Medulla oblongata (tissue), 1 donor: ENCODE data around the gene TMEM178B.
A peak's percentile ranks its signal among the peaks of the same experiment; 100 is the strongest.
"Not testable (repeated sequence)": the region's sequence is repeated elsewhere in the genome, so short reads cannot be mapped to it uniquely, and the experiment has no call there.

Experiments used
- DNase-seq: peaks from one replicate; pipeline ENCODE4 v3.0.0-alpha.2; 2015; ENCODE audit errors: extremely low spot score

Gene TMEM178B

DNA sequence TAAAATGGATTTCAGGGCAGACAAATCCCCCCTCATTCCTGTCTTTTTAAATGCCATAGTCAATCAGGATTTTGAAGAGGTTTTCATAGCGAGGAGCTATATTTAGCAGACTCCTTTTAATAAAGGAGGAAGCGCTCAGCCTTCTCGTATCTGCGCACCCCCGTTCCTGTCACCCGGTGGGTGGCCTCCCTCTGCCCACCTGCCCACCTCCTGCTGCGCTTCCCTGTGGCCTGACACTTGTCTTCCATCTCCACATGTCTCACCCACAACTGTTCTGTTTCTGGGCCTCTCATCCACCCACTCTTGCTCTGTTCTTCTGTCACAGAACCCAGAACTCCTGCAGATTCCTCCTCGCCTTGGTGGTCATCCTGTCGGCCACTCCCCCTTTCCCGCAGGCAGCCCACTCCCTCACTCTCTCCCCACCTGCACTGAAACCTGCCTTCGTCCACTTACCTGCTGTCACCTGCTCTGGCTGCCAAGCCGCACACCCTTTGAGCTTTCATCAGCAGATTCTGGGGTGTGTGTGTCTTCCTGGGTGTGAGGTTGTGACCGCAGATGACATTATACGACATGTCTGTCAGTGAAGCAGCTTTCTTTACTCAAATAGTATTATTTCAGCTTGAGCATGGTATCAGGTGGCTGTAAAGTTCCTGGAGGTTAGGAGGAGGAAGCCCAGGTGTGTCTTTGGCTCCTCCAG, 313.8 kb downstream of the TMEM178B start:
- no peak for DNase-seq

DNA sequence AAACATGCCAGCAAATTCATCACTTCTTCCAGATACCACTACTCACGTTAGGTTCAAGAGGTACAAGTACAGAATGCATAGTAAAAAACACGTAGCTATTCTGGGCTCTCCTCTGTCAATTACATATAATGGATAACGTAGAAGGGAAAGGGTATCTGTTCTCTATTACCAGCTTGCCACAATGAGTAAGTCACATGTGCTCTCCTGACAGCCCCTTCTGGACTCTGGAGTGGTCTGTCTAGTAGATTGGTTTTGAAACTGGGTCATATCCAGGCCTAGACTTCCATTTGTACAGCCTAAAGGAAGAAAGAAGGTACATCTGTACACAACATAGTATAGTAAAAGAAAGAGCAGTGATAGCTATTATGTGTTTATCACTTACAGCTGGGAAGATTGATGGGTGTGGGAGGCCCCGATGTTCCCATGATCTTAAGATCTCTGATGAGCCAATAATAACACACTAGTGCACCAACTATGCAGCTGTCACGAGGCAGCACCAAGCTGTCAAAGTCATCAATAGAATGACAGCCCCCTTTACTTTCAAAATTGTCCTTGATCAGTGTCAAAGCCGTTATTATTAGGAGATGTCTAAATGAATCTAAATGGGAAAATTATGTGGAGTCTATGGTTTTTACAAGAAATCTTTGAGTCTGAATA, 315.4 kb downstream of the TMEM178B start:
- DNase-seq: no peak

DNA sequence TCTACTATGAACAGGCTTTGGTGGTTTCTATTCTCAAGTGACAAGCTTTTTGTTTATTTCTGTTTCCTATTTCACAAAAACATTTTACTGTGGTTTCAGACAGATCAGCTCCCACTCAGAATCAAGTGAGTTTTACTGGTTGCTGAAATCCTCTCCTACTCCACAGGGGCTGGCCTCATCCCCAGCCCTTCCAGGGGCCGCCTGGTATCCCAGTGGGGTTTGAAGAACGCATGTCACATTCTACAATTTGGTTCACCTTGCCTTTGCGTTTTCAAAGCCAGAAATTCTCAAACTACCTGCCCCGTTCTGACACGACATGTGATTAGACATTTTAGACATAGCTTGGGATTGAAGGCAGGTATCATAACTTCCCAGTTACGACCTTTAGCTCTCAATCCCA, 316.5 kb downstream of the TMEM178B start:
- DNase-seq: no peak

- no peak for DNase-seq
Measured at GRCh38 chr7:141393056-141393455, 319.2 kb downstream of the TMEM178B start.

DNA sequence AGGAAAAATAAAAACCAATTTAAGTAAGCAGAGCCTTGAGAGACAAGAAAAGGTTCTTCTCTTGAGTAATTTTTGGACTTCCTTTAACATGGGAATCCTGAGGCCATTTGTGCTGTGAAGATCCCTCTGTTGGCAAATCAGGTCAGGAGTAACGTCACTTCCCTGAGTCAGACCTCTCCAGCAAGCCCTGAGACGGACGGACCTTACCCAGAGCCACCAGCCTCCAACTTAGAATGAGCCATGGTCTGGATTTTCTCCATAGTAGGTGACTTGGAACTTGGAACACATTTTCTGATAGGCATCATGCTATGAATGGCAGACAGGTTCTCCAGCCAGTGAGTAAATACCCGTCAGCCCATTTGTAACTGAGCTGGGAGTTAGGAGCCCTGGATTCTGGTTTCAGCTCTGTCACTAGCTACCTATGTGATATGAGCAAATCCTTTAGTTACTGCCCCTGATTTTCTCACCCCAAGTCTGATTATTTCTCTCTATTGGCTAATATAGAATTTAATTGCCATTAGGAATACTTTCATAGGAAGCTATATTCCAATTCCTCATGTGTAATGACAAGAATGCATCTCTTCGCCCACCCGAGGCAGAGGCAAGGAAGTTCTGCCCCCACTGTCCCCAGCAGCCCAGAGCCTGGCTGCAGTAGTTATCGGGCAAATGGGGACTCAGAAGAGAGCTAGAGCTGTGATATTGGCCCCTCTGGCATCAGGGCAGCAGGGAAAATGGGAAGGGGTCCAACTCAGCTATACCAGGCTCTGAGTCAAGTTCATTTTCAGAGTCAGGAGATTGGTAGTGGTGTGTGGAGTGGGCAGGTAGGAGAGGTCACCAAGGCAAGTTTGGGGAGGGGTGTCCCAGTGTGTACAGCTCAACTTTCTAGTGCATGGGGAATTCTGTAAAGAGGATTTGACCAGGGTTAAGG, 323.6 kb downstream of the TMEM178B start:
- no peak for DNase-seq

DNA sequence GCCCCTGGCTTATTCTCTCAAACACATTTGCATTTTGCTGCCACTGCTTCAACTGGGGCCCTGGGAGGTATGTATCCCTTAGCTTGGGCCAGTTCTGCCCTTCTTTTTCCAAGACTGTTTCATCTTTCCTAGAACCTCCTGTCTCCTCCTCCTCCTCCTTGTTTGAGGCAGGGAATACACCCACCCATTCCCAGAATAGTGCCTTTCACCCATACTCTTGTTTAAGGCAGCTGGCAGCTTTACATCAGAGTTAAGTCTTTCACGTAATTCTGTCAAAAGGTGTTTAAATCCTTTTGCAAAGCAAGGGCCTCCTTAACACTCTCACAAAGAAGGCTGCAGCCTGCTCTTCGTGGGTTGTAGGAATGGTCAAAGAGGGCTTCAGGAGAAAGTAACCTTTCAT, 326.5 kb downstream of the TMEM178B start:
- no peak for DNase-seq

GRCh38 chr7:141402277-141402996, 328.6 kb downstream of the TMEM178B start:
- no peak for DNase-seq

DNA sequence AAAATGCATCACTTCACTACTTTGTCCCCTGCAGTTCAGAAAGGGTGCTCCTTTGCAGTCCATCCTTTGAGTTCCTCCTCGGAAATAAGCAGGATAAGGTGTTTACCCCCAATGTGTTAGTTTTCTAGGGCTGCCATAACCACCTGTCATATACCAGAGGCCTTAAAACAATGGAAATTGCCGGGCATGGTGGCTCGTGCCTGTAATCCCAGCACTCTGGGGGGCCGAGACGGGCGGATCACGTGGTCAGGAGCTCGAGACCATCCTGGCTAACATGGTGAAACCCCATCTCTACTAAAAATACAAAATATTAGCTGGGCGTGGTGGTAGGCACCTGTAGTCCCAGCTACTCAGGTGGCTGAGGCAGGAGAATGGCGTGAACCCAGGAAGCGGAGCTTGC, 330.0 kb downstream of the TMEM178B start:
- not testable (repeated sequence) for DNase-seq

GRCh38 chr7:141406347-141406746, 332.5 kb downstream of the TMEM178B start:
- no peak for DNase-seq

DNA sequence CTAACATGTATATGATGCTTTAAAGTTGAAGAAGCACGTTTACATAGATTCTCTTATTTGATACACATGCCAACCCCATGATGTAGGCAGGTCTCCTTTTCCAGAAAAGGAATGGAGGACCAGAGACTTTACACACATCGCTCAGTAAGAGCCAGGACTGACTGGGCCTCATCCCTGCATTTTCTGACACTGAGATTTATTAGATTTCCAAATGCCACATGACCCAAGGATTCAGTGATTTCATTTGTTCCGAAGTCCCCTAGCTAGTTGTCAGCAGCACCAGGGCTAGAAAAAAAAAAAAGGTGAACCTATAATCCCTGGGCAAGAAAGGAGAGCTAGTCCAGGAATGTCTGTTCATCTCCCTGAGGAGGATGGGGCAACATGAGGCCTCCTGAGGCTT, 334.0 kb downstream of the TMEM178B start:
- DNase-seq: no peak

DNA sequence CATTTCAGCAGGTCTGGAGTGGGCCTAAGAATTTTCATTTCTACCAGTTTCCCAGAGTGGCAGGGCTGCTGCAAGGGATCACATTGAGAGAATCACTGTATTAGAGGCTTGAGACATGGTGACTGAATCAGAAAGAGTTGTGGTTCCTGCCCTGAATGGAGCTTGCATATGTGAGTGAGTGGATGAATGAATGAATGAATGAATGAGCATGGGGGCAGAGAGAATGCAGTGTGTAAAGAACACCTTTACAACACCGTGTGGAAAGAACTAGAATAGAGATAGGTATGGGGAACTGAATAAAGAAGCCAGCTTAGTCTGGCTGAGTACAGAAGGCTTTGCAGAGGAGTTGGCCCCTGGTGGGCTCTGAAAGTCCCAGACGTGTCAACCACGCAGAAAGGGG, 334.6 kb downstream of the TMEM178B start:
- DNase-seq: no peak

- DNase-seq: no peak
Measured at GRCh38 chr7:141409219-141409618, 335.4 kb downstream of the TMEM178B start.

DNA sequence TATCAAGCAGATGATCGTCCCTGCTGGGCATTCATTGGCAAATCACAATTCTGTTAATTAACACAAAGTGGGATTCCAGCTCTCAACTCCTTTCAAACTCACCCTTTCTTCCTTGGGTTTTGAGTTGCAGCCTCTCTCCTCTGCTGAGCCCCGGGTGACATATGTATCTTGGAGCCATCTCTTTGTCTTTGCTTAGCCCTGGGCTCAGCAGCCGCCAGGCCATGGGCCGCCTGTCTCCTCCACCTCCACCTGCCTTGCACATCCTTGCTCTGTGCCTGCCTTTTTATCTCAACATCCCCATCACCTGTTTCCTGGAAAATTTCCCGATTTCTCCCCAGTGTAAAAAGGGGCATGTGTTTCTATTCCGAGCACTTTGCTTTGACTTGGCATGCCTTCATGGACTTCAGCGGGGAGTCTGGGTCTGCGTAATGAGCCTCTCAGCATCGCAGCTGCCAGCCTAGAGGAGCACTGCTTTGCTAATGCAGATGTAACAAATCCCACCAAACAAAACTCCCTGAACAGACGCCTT, 336.0 kb downstream of the TMEM178B start:
- DNase-seq: peak; percentile 50

- no peak for DNase-seq
Measured at GRCh38 chr7:141410353-141411000, 336.6 kb downstream of the TMEM178B start.

GRCh38 chr7:141411133-141411532, 337.3 kb downstream of the TMEM178B start:
- no peak for DNase-seq

DNA sequence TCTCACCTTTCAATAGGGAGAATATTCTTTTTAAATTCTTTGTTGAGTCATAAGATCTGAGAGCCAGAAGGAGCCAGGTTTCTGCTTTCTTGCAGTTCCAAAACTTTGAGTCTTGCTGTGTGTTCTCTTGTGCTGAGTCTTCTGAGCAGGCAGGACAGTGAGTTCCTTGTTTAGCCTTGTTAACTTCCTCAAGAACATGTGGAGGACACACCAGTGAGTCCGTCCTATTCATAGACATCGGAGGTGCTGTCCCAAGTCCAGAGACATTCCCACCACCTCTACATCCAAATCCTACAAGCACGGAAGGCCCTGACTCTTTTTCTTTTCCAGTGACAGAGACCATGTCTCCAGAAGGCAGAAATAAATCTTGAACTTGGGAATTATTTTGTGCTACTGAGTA, 342.1 kb downstream of the TMEM178B start:
- no peak for DNase-seq

- no peak for DNase-seq
Measured at GRCh38 chr7:141416650-141417270, 342.9 kb downstream of the TMEM178B start.

- no peak for DNase-seq
Measured at GRCh38 chr7:141417506-141417905, 343.6 kb downstream of the TMEM178B start.

GRCh38 chr7:141418066-141418465, 344.2 kb downstream of the TMEM178B start:
- peak; percentile 56 for DNase-seq

GRCh38 chr7:141421306-141421705, 347.4 kb downstream of the TMEM178B start:
- DNase-seq: no peak

GRCh38 chr7:141427134-141427533, 353.3 kb downstream of the TMEM178B start:
- no peak for DNase-seq
